GM21619 (cell line): ENCODE data around the gene RECQL.

Source experiments
- ATAC-seq: cut with Tn5 transposase; IDR thresholded peaks from one replicate; pipeline ENCODE4 v1.9.1; 2021; ENCODE audit not compliant: unreplicated experiment

The RECQL gene, protein sequence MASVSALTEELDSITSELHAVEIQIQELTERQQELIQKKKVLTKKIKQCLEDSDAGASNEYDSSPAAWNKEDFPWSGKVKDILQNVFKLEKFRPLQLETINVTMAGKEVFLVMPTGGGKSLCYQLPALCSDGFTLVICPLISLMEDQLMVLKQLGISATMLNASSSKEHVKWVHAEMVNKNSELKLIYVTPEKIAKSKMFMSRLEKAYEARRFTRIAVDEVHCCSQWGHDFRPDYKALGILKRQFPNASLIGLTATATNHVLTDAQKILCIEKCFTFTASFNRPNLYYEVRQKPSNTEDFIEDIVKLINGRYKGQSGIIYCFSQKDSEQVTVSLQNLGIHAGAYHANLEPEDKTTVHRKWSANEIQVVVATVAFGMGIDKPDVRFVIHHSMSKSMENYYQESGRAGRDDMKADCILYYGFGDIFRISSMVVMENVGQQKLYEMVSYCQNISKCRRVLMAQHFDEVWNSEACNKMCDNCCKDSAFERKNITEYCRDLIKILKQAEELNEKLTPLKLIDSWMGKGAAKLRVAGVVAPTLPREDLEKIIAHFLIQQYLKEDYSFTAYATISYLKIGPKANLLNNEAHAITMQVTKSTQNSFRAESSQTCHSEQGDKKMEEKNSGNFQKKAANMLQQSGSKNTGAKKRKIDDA

DNA sequence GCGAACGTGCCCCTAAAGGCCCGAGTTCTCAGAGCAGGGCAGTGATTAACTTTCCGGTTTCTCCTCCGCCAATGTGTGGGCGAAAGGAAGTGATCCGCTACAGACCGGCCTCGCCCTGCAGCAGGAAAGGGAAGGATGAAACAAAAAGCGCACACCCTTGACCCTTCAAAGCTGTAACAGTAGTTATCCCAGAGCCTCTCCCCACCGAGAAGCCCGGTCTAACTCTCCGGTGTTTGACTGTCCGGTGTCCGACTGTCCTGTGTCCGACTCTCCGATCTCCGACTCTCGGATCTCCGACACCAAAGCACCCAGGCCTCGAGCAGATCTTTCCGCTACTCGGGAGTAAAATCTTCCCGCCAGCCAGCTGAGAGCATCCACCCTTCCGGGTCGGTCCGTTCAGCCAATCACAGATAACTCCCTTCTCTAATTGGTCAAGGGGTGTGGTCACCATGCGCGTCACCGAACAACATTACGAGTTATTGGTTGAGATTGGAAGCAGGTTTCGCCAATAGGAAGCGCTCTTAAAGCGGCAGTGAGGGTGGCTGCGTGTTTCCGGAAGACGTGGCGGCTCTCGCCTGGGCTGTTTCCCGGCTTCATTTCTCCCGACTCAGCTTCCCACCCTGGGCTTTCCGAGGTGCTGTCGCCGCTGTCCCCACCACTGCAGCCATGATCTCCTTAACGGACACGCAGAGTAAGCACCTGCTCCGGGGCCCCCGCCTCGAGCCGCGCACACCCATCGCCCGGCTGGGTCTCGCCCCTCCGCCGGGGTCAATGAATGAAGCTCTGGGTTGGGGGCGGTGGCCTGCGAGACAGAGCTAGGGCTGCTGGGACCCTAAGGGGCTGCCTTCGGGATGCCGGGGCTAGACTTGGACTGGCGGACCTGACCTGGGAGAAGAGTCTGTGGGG is at the start of gene RECQL, which contains the start of gene GOLT1B:
RECQL (minus strand) TSS at position 378 of the 906 bp plus-strand sequence. CDS start 2,065 bp downstream, outside the sequence.
GOLT1B (plus strand) TSS at position 532 of the 906 bp plus-strand sequence; CDS start at position 667, 135 bp downstream.
- peak; percentile 98 for ATAC-seq

DNA sequence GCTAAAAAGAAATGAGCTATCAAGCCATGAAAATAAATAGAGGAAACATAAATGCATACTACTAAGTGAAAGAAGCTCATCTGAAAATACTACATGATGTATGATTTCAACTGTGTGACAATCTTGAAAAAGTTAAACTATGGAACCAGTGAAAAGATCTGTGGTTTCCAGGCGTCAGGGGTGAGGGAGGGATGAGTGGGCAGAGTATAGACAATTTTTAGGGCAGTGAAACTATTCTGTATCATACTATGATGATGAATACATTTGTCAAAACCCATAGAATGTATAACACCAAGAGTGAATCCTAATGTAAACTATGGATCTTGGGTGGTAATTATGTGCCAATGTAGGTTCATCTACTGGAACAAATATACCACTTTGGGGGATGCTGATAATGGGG is 46.0 kb upstream of the RECQL start:
- no peak for ATAC-seq

DNA sequence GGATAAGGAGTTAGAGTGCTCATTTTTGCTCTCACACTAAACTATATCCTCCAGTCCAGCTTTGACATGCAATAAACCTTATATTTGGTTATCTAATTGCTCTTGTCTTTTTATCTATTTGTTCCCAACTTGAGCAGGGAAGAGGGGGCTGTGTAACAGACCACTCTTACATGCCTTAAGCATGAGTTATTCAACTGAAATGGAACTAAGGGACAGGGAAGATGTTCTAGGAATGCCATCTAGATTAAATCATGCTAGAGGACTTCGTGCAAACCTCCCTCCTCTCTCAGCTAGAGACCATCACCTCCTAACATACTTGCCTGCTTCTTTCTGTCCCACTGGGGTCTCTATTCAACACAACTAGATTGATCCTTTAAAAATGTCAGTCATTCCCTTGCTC is 45.3 kb upstream of the RECQL start:
- ATAC-seq, result no peak

DNA sequence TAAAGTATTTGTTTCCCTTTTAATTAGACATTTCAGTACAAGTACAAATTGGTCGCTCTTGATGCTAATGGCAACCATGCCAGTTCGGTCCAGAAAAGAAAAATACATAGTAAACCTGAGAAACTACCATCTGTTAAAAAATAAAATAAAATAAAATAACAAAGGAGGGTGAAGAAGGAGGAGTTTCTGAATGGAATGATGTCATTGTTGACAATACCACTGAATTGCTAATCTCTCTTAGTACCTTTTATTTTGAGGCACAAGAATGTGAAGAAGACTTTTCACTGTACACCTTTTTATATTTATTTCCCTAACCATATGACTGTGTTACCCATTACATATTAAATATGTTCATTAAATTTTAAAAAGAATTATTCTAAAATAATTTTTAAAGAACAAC is 44.1 kb upstream of the RECQL start:
- no peak for ATAC-seq

DNA sequence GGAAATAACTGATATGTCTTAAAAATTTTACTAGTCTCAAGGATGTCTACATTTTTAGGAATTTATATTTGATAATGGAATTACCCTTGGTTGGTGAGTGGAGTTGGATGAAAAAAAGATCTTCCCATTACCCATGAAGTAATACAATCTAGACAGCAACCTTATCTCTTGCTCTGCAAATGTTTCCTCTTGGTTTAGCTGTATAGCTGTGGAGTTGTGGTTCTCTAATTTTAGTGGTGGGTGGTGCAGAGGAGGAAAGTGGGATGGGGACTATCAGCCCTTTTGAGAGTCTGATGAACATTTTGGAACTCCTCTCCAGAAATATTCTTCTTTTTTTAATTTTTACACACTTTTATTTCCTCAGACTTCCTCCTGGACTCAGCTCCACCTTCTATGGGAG is 41.7 kb upstream of the RECQL start:
- ATAC-seq, result no peak

DNA sequence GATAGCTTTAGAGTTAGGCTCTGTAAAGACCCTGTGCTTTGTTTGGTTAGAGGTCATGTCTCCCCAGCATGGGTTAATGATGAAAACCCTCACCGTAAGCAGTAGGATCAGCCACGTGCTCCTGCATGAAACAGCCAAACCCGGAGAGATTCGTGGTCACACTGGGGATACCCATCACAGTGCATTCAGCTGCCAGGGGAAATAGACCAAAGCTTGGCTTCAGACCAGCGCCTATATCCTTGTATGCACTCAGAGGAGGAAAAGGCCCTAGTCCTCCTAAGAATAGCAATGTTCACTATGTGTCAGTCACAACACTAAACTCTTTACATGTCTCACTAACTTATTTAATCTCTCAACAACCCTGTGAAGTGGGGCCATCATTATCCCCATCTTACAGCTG is 41.0 kb upstream of the RECQL start:
- ATAC-seq, result no peak

DNA sequence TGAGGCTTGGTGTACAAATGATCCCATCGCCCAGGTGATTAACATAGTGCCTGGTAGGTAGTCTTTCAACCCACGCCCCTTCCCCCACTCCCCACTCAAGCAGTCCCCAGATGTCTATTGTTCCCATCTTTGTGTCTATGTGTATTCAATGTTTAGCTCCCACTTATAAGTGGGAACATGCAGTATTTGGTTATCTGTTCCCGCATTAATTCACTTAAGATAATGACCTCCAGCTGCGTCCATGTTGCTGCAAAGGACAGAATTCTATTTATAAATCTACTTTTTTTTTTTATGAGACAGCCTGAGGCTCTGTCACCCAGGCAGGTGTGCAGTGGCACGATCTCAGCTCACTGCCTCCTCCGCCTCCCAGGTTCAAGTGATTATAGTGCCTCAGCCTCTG is 40.3 kb upstream of the RECQL start:
- ATAC-seq, result no peak

DNA sequence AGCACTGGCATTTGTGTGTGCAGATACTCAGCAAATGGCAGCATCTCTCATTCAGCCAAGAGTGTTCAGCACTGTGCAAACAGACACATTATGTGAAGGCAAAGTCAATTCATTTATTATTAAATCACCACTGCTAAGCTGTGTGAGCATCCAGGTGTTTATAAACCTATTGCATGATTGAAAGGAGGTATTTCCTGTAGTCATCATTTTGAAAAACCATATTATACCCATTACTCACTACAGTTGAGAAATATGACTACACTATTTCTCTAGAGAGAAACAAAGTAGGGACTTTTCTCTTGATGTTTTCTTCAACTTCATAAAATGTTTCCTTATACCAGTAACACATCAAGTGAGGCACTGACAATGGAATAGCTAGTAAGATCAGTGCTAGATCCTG is 38.4 kb upstream of the RECQL start:
- peak; percentile 92 for ATAC-seq

DNA sequence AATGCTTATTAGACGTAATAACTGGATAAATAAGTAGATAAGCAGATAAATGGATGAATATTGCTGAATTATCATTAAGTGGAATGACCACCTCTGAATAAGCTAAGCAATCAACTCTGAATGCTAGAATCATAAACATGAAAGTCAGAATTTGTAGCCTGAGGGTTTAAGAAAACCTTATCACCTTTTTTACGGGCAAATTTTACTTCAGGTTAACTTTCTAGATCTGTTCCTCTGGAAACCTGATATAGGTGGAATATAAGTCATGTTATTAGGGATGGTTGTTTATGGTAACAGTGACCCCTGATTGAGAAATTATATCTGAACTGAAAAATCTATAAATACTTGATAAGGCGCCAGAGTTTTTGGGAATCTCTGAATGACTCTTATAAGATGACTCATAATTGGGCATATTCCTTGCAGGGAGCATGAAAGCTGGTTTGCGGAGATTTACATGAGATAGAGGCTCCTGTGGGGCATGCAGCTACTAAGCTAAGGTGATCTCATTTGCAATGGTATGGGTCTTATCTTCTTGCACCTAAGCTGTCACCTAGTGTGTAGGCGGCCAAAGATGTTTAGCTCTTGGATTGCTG is 36.7 kb upstream of the RECQL start:
- no peak for ATAC-seq

DNA sequence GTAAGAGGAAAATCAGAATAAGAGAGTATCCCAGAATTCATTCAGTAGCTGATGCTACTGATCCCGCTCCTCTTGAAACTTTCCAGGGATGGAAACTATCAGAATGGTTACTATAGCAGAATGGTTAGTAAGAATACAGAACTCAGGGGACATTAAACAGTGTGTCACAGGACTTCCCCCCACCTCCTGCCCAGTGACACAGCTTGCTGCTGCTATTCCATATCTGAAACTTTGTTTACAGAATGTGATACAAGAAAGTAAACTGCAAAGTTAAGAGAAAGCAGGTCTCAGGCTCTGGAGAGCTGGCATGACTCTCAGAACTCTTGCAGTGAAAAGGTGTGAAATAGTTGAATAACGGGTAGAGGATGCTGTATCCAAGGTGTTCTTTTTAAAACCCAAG is 28.0 kb upstream of the RECQL start:
- no peak for ATAC-seq

DNA sequence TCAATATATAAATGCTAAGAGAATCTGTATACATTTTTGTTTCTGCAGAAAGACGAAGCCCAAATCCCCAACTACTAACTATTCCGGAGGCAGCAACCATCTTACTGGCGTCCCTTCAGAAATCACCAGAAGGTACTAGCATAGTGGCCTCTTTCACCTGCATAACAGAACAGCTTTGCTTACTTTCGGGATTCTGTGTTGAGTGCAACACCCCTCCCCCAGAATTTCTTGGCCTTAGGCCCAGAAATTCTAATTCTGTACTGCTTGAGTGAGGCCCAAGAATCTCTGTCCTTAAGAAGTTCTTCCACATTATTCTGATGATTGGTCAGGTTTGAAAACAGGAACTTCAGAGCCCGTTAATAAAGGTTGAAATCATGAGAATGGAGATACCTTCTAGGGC is 27.5 kb upstream of the RECQL start:
- ATAC-seq, result no peak

DNA sequence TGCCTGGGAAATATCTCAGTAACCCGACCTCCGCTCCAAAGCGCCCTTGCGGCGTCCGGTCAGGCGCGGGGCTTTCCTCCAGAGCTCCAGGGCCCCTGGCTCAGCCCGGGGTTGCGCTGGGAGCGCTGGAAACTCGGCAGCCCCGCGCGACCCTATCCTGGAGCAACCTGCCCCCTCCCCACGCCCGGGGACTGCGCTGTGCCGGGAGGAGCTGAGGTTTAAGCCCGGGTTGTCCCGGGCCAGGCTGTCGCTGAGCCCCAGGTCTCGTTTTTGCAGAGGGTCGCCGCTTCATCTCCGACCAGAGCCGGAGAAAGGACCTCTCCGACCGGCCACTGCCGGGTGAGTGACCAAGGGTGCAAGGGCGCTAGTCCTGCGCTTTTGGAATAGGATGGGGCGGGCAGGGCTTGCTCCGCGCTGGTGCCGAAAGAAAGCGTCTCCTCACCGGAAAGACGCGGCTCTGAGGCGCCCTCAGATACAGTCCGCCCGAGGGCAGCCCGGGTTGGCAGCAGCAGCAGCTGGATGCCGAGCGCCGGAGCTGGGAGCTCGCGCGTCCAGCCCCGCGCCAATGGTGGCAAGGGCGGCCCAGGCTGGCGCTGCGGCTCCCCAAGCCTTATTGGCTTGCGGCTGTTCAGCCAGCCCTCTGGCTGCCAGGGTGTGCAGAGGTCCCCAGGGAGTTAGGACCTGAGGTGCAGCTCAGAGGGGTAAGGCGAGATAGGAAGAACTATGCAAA is 26.2 kb upstream of the RECQL start:
- peak; percentile 95 for ATAC-seq

DNA sequence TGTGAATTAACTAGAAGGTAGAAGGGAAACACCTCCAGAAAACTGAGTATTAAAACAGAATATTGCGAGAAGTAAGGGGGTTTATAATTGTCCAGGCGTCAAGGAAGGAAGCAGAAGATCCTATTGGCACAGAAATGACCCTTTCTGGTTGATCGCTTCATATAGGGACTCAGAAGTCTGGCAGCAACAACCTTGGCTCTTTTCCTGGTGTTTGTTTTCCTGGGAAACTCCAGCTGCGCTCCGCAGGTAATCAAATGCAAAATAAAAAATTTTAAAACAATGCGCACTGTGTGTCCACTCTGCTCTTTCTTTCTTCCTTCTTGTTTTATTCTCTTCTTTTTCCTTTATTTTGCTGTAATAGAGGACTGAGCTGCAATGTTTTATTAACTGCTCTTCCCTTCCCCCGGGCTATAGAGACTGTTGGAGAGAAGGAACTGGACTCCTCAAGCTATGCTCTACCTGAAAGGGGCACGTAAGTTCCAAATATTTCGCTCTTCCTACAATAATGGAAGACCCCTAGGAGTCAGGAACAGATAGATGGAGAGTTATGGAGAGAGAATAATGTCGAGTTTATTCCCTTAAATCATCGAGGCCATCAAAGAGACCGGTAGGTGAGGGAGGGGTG is 25.4 kb upstream of the RECQL start:
- ATAC-seq, result no peak

DNA sequence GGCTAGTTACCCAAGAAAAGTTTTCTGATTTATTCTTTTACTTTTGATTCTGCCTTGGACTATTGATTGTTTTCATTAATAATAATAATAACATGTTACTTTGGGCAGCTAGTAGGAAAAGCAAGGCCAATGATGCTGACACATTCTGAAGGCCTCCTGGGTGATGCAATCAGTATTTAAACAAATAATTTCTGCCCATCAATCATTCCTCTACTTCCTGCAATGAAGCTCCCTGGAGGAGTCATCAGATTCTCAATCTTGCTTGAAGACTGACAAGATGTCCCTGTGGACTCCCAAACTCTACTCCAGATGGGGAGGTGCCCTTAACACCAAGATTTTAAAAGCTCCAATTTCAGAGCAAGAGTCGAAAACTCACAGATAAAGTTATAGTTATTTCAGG is 24.6 kb upstream of the RECQL start, which contains the start of gene SPX:
SPX (plus strand) TSS at position 244 of the 400 bp plus-strand sequence. CDS start 177 bp downstream, outside the sequence.
- no peak for ATAC-seq

DNA sequence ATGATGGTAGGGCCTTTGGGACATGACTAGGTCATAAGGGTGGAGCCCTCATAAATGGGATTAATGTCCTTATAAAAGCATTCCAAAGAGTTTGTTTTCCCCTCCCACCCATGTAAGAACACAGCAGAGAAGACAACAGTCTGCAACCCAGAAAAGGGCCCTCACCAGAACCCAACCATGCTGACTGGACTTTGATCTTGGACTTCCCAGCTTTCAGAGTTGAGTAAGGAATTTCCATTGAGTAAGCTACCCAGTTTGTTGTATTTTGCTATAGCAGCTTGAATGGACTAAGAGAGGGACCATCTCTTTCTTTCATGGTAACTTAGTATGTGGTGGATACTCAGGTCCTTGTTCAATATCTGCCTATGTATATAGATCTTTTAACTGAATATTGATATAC is 21.7 kb upstream of the RECQL start:
- ATAC-seq, result no peak

DNA sequence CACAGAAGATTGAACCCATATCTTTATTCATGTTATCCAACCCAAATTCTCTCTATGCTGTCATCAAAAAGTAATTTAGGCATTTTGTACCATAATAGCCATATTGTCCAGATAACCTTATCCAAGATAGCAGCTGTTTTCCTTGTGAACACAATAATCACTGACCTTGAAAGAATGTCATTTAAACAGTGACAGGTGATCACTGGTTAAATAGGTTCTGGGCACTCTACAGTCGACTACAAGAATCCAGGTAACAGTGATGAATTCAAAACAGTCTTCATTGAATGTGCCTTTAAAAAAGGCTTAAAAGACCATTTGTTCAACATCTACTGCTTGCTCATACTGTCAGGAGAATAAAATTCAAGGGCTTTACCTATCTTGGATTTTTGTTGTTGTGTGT is 20.1 kb upstream of the RECQL start:
- ATAC-seq, result no peak

DNA sequence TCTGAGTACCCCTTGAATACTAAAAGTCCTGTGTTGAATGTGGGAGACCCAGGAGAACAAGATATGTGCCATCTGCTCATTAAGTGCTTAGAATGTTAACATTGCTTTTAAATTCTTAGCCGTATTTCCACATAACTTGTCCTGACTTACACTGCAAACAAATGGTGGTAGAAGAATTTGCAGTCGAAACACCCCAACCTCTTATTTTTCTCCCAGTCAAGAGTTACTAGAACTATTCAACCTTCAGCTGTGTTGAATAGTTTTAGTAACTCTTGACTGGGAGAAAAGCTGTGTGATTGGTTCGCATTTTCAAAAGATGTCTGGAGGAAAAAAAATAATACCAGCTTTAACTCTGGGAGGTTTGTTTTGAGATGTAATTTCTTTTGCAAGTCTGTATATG is 17.0 kb upstream of the RECQL start:
- no peak for ATAC-seq

DNA sequence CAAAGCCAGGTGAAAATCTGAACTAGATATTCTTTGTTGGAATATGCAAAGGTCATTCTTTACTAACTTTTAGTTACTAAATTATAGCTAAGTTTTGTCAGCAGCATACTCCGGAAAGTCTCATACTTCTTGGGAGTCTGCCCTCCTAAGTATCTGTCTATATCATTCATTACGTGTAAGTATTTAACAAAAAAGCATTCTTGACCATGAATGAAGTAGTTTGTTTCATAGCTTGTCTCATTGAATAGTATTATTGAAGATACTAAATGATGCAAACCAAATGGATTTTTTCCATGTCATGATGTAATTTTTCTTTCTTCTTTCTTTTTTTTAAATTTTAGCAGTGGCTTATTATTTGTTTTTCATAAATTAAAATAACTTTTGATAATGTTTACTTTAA is 14.8 kb upstream of the RECQL start:
- no peak for ATAC-seq

DNA sequence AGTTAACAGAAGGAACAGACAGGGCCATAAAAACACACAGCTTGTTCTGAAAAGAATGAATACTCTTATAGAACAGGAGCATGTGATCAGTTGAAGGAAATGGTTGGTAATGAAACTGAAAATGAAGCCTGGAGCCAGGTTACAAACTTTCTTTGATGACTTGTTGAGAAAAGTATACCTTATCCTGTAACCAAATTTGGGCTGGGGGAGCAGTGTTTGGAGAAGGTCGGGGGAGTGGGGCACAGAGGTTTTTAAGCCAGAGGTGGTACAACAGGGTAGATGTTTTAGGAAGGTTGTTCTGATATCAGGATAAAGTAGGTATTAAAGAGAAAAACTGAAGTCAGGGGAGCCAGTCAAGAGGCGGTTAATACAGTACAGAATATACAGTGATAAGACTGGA is 8.3 kb upstream of the RECQL start:
- ATAC-seq, result peak; percentile 96

DNA sequence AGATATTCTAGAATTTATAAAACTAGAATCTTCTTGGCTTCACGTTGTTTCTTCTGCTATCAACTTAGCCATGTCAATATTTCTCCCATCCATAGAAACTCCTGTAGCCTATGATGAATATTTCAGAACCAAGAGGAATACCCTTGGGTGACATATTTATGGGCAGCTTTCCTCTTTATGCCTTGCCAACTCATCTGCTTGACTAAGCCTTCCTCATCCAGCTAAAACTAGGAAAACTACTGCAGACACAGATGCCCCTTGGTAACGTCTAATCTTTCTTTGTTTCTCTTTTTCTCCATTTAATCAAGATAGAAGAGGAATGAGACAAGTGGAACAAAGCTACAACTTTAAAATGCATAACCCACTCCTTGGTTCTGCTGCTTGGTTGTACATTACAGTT is 6.4 kb upstream of the RECQL start:
- no peak for ATAC-seq
